ENCODE results near the gene RNH1.
A peak's percentile ranks its signal among the peaks of the same experiment; 100 is the strongest.

The RNH1 gene

DNA sequence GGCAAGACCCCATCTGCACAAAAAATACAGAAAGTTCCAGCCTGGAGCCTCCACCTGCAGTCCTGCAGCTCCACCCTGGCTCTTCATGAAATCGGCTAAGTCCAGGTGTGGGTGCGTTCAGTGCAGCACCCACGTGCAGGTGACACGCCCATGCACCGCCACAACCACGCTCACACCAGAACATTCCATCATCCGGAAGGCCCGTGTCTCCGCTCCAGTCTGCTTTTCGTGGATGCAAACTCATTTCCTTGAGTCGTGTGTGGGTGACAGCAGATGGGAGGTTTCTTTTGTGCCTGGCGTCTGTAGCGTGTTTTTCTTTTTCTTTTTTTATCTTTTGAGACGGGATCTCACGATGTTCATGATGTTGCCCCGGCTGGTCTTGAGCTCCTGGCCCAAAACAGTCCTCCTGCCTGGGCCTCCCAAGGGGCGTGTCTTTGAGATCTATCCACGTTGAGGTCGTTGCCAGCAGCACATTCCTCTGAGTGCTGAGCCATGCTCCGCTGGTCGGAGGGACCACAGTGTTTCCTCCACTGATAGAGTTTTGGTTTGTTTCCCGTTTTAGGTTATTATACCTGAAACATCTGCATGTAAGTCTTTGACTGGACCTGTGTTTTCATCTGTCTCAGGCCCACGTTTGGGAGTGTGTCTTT is 49.8 kb downstream of the RNH1 start:
- no peak for DNase-seq (ENCODE audit: low read depth)

DNA sequence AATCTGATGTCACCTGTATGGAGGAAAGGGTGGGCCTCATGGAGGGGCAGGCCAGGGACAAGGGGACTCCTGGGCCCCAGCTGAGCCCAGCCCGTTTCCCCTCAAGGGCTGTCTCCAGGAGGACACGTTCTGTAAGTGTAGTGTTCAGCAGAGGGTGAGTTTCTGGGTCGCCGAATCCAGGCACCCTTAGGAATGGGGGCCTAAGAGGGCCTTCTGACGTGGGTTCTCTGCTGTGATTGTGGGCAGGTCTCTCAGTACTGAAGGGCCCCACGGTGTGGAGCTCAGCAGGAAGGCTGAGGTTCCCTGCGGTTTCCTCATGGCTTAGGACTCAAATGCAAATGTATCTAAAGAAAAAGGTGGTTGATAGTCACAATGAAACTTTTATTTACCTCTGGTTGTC is 50.5 kb downstream of the RNH1 start:
- DNase-seq (ENCODE audit: low read depth): no peak

DNA sequence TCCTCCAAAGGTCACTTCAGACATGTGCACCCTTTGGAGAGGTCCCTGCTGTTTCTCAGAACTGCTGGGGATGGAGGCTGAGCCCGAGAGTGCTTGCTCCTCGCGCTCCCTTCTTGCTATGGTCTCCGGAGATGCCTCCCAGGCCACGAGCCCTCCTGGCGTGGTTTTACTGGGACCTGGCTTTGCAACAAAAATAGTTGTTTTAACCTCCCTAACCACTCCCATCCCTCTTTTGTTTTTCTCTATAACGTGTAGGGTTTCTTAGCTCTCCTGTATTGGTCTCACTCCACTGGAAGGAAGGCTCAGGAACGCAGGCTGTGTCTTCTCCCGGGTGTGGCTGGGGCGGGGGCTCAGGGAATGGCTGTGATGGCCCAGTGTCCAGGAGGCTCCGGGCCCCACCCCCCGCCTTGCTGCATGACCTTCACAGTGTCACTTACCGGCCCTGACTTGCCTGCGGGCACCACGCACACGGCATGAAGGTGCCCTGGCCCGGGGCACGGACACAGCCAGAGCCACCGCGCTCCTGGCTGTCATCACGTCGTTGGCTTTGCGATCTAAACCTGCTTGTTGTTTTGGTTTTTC is 51.4 kb downstream of the RNH1 start:
- no peak for DNase-seq (ENCODE audit: low read depth)

DNA sequence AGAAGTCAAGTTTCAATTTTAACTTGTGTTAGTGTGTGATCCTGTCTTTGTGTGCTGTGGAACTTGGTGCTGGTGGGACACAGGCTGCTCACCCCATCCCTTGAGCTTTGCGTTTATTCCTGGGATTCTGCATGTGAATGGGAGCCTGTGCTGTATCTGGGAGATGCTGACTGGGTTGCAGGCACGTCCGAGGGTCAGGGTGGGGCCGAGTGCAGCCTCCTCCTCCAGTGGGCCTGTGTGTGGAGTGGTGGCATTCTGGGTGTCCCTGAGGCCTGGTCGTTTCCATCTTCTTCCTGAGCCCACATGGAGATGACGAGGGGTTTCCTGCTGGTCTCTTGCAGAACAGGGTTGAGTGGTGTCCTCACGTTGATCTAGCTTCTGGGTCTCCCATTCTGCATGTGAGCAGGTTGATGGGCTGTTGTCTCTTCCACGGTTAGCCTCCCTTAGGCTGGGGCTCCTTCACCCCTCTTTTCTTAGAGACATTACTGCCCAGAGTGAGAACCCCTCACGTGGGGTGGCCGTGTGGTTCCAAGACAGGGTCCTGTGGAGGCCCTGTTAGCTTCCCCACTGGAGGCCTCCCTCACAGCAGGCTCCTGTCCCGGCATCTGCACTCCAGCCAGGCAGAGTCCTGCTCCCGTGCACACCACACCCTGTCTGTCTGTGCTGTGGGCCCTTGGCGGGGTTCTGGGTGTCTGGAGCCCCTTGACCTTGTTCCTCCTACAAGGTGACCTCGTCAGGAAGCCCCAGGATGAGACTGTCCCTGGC is 52.1 kb downstream of the RNH1 start:
- no peak for DNase-seq (ENCODE audit: low read depth)

DNA sequence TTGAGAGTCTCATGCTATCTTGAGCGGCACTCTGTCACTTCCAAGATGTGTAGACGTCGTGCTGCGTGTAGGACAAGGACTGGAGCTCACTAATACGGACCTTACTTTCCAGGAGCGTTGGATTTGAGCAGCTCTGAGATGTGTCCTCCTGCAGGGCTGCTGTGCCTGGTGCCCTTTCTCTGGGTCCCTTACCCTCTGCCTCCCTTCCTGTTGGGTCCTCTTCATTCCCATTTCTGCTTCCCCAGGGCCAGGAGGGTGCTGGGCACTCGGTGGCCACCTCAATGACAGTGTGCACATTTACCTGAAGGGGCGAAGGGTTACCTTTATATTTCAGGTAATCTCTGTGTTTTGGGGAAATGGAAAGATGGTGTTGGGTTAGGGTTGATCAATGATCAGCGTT is 53.0 kb downstream of the RNH1 start:
- DNase-seq (ENCODE audit: low read depth): no peak

DNA sequence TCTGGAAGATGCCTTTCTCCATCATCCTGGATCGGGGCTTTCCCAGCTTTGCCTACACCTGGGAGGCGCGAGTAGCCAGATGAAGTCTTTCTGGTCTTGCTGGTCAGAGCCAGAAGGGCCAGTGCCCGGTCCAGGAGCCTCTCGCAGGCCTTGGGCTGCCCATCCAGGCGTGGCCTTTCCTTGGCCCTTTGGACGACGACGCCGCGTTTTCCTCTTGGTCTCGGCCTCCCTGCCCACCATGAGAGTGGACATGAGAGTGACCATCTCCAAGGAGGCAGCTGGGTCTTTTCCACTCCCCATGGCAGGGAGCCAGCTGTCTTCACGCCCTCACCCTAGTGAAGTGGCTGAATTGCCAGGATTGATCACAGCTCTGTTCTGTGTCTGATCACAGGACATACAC is 53.5 kb downstream of the RNH1 start:
- no peak for DNase-seq (ENCODE audit: low read depth)

DNA sequence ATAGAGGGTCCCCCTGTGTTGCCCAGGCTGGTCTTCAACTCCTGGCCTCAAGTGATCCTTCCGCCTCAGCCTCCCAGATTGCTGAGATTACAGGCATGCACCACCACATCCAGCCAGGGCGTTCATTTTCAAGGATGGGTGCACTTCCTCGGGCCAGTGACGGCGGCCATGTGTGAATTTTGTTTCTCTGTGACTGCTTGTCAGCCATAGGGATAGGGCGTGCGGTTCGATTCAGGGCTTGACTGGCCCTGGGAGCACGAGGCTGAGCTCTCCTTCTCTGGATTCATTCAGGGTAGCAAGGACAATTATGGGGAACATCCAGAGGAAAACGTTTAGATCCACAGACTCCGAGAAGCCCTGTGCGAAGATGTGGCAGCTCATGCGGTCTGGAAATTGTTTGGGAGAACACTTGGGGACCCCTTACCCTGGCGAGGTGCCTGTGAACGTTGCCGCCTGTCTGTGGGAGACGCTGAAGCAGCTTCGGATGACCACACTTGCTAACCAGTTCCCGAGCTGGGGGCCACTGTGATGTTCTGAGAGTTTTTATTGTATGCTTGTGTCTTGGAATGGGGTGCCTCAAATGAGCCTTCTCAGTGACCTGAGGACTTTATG is 54.0 kb downstream of the RNH1 start:
- DNase-seq (ENCODE audit: low read depth): no peak

DNA sequence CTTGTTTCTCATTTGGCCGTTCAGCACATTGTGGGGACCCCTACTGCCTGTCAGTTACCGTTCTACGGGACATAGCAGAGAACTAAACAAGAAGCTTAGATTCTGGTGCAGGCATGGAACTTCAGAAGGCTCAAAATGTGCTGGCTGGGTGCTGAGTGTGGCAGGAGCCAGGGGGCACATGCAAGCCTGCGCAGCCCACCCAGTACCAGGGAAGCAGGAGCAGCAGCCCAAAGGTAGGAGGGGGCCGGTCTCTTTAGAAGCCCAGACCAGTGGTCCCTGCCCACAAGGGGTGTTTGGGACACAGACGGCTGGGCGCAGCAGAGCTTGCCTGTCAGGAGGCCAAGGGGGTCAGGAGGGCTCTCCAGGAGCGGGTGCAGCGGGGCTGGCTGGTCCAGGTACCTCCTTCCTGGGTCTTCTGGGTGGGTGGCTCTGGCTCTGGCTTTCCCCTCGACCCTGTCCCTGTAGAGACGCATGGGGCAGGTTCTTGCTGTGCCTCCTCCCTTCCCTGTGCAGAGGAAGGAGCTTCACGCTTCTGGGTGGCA is 54.8 kb downstream of the RNH1 start:
- no peak for DNase-seq (ENCODE audit: low read depth)

DNA sequence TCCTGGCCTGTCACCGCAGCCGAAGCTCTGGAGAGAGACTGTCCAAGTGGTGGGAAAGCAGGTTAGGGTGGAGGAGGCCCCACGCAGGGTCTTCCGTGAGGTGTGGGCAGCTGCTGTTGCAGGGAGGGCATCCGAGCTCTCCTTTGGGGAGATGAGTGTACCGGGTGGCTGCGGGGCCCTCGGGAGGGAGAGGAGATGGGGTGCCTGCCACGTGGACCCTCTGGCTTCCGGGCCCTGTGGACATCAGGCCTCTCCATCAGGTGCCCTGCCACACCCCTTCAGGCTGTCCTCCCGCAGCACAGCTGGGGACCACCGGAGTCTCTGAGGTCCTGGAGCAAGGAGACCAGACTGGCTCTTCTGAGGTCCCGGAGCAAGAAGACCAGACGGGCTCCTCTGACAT is 55.3 kb downstream of the RNH1 start:
- DNase-seq (ENCODE audit: low read depth): no peak

DNA sequence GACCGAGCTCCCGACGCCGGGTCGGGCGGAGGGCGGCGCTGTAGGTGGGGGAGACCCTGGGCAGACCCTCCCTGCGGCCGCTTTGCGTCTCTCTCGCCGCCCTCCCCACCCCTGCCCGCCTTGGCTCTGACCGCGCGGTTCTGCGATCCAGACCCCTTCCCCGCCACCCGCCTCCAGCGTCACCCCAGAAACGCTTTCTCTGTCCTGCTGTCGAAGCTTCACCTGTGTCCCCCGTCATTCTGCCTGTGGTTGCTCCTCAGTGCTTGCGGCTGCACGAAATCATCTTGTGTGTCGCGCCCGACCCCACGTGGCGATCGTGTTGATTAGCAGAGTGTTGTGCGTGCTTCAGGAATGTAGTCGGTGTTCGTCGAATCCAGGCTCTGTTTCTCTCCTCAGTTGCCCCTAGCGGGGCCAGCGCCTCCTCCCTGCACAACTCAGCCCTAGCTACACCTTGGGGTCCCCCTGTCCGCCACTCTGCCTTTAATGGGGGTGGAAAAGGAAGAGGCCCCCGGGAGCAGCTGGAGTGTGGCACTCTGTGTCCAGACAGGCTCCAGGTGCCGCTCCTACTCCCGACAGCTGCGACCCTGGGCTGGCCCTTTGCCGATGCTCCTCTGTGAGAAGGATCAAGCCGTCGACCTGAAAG is 56.1 kb downstream of the RNH1 start:
- DNase-seq (ENCODE audit: low read depth): peak; percentile 22

DNA sequence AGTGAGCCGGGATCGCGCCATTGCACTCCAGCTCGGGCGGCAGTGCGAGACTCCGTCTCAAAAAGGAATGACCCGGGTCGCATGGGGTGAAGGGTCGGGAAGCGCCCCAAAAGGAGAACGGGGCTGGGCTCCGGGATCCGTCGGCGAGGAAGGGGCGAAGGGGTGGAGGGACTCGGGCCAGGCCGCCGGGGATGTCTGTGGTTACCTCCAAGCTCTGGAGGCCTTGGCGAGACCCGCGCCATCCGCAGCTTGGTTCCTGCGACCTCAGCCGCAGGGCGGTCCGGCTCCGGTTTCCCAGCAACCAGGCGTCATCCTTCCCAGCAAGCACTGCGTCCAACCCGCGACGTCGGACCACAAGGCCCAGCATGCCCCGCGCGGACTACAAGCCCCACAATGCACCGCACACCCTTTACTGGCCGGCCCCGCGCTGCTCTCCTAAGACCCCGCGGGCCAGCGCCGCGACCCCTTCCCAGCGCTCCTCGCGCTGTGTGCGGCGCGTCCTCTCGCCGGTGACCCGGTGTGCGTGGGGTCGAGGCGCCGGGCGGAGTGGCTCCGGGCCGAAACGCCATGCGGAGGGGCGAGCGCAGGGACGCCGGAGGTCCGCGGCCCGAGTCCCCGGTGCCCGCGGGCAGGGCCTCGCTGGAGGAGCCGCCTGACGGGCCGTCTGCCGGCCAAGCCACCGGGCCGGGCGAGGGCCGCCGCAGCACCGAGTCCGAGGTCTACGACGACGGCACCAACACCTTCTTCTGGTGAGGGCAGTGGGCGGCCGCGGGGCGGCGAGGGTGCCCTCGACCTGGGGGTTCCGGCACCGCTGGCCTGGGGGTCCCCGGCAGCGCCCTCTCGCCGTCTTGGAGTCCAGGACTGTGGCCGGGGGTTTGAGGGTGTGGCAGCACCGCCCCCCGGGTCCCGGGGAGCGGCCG is 56.9 kb downstream of the RNH1 start, which contains the start of gene PTDSS2:
Gene PTDSS2, plus strand, starts transcription at position 391 of the 920 bp plus-strand sequence. Its CDS starts 177 bp downstream, at position 568.
- peak; percentile 93 for DNase-seq (ENCODE audit: low read depth)

DNA sequence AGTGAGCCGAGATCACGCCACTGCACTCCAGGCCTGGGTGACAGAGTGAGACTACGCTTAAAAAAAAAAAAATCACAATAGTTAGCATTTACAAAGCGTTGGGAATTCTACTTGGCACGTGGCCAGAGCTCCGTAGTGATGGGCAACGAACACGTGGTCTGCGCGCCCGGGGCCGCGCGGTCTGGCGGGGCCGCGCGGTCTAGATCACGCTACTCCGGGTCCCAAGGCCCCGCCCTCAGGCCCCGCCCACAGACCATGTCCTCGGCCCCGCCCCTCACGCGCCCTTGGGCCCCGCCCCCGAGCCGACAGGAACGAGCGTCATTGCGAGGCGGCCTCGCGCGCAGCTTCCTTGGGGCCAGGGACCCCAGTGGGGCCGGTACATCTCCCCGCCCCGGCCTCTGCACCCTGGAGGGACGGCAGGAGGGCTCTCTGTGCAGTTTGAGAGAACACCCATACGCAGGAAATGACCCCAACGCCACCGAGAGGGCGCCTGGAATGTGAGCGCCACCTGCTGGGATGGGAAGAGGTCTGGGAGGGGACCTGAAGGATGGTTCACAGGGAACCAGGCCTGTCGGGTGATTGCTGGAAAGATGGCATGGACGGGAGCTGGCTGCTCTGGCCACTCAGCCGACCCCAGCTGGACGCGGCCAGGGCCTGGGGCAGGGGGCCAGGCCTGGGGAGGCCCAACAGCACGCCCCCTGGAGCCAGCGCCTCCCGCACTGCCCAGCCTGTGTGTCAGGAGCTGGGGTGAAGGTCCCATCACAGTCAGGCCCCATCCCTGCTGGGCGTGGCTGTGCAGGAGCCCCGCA is 58.9 kb downstream of the RNH1 start:
- DNase-seq (ENCODE audit: low read depth): peak; percentile 81

DNA sequence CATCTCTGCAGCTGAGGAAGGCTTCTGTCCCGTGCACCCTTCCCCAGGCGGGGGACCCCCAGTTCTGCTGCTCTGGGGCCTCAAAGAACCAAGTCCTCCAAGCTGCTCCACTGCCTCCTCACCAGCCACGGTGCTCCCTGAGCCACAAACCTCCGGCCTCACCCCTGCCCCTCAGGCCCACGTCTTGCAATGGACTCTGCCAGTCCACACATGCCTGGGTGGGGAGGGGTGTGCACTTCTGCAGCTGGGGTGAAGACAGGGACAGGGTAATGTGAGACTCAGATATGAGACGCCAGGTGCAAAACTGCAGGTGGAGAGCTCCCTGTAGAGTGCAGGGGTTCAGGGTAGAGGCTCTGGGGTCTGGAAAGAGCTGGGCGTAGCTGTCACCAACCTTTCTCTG is 60.2 kb downstream of the RNH1 start:
- no peak for DNase-seq (ENCODE audit: low read depth)

DNA sequence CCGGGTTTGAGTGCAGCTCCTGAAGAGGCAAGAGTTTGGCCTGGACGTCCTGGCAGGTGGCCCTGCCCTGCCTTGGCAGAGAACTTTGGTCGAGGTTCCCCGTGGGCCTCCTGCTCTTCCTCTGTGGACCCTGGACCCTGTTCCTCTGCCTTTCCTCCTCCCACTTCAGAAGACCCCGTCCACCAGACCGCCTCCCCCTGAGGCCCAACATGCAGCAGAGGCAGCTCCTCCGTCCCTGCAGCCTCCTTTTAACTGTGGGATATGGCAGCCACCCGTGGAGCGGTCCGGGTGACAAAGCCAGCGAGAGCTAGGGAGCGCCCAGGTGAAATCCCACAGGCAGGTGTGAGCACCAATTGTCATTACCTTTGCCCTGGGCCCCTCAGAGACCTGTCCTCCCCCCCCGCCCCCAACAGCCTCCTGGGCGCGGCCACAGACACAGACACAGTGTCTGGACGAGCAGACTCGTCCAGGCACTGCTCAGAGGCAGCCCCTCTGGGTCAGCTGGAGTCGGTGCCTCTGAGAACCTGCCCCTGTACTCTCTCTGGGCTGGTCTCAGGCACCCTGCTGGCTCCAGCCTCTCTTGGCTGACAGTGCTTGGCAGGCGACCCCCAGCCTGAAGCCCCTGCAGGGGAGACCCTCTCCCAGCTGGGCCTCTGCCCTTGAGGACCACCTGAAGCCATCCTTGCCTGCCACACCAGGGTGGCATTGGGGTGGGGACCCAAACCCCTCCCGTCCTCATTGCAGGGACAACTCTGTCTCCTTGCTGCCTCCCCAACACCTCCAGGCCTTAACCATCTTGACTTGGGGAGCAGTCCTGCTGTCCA is 61.1 kb downstream of the RNH1 start:
- no peak for DNase-seq (ENCODE audit: low read depth)

Data from fibroblast of the conjunctiva (primary cell).